H7 (cell line): ENCODE results near the gene NCK1. TPM values are rescaled to one million over a fixed set of nuclear protein-coding genes. Genes with fewer than 3 reads are reported as not detected.

Experiments used
- DNase-seq: peaks from one replicate; pipeline ENCODE4 v3.0.0; 2012
- H3K27me3 ChIP-seq: 2 replicates; pipeline ENCODE4 v1.6.0; 2011; ENCODE audit warnings: mild to moderate bottlenecking, low read length; ENCODE audit not compliant: control insufficient read depth, insufficient read depth
- H3K36me3 ChIP-seq: replicated peaks from 2 replicates; pipeline ENCODE4 v1.5.1; 2011; ENCODE audit warnings: low read length; ENCODE audit not compliant: control insufficient read depth, insufficient read depth
- H3K4me3 ChIP-seq: 2 replicates; pipeline ENCODE4 v1.5.1; 2011; ENCODE audit warnings: low read depth, mild to moderate bottlenecking, control low read depth, low read length, moderate library complexity; ENCODE audit not compliant: insufficient read depth
- total RNA-seq: library from RNA; depleted of rRNA; stranded (reverse); fragments of >200 nt; shearing (Covaris generic); gene quantifications from 2 replicates; pipeline ENCODE4 v1.2.3, GENCODE V29; 2014; rRNA removed

The NCK1 gene
- total RNA-seq, 1 experiment from 2014 or later = 19.4 TPM

GRCh38 chr3:136988651-136989050, 126.6 kb downstream of the NCK1 start:
- no peak overlapping the region for H3K4me3 ChIP-seq
- no peak for DNase-seq

GRCh38 chr3:136989781-136990524, 127.9 kb downstream of the NCK1 start:
- Histone ChIP-seq H3K4me3 (no peak overlapping the region), H3K27me3 (no peaks in the 10 kb centered on the region), H3K36me3 (no peaks in the 10 kb centered on the region)
- DNase-seq = no peak

More at GRCh38 chr3:136988651-136989050, 126.6 kb downstream of the NCK1 start:
- Histone ChIP-seq H3K27me3 (no peaks in the 10 kb centered on the region), H3K36me3 (no peaks in the 10 kb centered on the region)

- DNase-seq = no peak
- H3K27me3 ChIP-seq = no peaks in the 10 kb centered on the region
- no peak overlapping the region for H3K4me3 ChIP-seq
- H3K36me3 ChIP-seq = no peaks in the 10 kb centered on the region
These were observed 128.8 kb downstream of the NCK1 start for GRCh38 chr3:136990826-136991225.

- Histone ChIP-seq H3K4me3 (no peak overlapping the region), H3K36me3 (no peaks in the 10 kb centered on the region), H3K27me3 (no peaks in the 10 kb centered on the region)
- no peak for DNase-seq
These were observed 130.1 kb downstream of the NCK1 start for GRCh38 chr3:136992115-136992514.

GRCh38 chr3:136994772-136995516, 132.9 kb downstream of the NCK1 start:
- Histone ChIP-seq H3K27me3 (no peaks in the 10 kb centered on the region), H3K36me3 (no peaks in the 10 kb centered on the region), H3K4me3 (no peak overlapping the region)
- no peak for DNase-seq

GRCh38 chr3:136995652-136996051, 133.6 kb downstream of the NCK1 start:
- H3K27me3 ChIP-seq = no peaks in the 10 kb centered on the region
- DNase-seq = no peak
- no peak overlapping the region for H3K4me3 ChIP-seq
- no peaks in the 10 kb centered on the region for H3K36me3 ChIP-seq

Other genes starting within 250 kb of the NCK1 start
- 10.5 and 11.6 TPM in 2 replicates for gene STAG1, start 109.8 kb upstream of the NCK1 start, total RNA-seq
- gene SLC35G2, start 43.1 kb upstream of the NCK1 start, total RNA-seq = 6.7 and 7.2 TPM in 2 replicates
- gene IL20RB, start 95.8 kb downstream of the NCK1 start, total RNA-seq = 3.2 and 4.6 TPM in 2 replicates